Measurements from ENCODE around the gene RUNX2.

- TF ChIP-seq CTCF (IDR thresholded peaks at IDR 0.05; ENCODE audit: low read depth, low read length, missing input control), result no peak
- no peak for TF ChIP-seq RAD21 (IDR thresholded peaks at IDR 0.05)
- TF ChIP-seq, protein P1, sequence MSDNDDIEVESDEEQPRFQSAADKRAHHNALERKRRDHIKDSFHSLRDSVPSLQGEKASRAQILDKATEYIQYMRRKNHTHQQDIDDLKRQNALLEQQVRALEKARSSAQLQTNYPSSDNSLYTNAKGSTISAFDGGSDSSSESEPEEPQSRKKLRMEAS (IDR thresholded peaks at IDR 0.05), result no peak
- no peak for TF ChIP-seq ZBTB33 (IDR thresholded peaks at IDR 0.05)
- TF ChIP-seq FOXA1 (IDR thresholded peaks at IDR 0.05), result no peak
Observed at GRCh38 chr6:45597424-45597823, 269.3 kb downstream of the RUNX2 start.

All from liver (tissue), 3 donors.